ENCODE results near the gene REPIN1. TPM values are rescaled to one million over a fixed set of nuclear protein-coding genes. Genes with fewer than 3 reads are reported as not detected.

REPIN1 gene
- total and polyA plus RNA-seq, 9 of the 15 experiments (the other 6 are each of a cell fraction or from before 2014, with no cell fraction given): 8.1 to 283 (median 94.3) TPM

DNA sequence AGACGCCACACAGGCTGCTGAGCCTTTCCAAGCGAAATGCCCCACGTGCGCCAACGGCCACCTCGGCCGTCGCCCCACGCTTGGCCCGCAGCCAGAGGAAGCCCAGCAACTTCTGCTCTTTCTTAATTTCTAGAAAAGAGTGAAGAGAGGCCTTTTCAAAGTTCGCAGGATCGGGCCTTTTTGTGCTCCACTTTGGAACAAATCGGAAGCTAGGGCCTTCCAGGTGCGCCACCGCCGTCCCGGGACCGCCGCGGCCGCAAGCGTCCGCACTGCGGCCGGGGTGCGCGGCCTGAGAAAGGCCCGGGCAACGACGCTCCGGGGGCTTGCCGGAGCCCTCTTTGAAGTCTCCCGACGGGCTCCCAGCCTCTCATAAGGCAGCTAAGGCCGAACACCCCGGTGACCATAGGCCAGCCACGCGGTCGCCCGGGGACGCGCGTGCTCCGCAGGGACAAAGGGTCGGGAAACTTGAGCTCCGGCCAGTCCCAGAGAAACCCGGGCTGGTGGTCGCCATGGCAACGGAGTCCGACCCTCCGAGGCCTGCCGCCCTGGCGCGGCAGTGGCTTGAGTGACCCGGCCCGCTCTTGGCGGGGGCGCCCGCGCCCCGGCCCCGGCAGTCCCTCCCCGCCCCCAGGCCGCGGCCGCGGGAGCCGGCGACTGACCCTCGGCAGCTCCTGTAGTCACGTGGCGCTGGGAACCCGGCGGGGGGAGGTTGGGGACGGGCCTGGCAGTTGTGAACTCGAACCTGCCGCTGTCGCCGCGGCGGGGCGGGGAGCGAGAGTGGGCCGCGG, at the start of gene REPIN1 (continued):
- TF ChIP-seq, protein P1, sequence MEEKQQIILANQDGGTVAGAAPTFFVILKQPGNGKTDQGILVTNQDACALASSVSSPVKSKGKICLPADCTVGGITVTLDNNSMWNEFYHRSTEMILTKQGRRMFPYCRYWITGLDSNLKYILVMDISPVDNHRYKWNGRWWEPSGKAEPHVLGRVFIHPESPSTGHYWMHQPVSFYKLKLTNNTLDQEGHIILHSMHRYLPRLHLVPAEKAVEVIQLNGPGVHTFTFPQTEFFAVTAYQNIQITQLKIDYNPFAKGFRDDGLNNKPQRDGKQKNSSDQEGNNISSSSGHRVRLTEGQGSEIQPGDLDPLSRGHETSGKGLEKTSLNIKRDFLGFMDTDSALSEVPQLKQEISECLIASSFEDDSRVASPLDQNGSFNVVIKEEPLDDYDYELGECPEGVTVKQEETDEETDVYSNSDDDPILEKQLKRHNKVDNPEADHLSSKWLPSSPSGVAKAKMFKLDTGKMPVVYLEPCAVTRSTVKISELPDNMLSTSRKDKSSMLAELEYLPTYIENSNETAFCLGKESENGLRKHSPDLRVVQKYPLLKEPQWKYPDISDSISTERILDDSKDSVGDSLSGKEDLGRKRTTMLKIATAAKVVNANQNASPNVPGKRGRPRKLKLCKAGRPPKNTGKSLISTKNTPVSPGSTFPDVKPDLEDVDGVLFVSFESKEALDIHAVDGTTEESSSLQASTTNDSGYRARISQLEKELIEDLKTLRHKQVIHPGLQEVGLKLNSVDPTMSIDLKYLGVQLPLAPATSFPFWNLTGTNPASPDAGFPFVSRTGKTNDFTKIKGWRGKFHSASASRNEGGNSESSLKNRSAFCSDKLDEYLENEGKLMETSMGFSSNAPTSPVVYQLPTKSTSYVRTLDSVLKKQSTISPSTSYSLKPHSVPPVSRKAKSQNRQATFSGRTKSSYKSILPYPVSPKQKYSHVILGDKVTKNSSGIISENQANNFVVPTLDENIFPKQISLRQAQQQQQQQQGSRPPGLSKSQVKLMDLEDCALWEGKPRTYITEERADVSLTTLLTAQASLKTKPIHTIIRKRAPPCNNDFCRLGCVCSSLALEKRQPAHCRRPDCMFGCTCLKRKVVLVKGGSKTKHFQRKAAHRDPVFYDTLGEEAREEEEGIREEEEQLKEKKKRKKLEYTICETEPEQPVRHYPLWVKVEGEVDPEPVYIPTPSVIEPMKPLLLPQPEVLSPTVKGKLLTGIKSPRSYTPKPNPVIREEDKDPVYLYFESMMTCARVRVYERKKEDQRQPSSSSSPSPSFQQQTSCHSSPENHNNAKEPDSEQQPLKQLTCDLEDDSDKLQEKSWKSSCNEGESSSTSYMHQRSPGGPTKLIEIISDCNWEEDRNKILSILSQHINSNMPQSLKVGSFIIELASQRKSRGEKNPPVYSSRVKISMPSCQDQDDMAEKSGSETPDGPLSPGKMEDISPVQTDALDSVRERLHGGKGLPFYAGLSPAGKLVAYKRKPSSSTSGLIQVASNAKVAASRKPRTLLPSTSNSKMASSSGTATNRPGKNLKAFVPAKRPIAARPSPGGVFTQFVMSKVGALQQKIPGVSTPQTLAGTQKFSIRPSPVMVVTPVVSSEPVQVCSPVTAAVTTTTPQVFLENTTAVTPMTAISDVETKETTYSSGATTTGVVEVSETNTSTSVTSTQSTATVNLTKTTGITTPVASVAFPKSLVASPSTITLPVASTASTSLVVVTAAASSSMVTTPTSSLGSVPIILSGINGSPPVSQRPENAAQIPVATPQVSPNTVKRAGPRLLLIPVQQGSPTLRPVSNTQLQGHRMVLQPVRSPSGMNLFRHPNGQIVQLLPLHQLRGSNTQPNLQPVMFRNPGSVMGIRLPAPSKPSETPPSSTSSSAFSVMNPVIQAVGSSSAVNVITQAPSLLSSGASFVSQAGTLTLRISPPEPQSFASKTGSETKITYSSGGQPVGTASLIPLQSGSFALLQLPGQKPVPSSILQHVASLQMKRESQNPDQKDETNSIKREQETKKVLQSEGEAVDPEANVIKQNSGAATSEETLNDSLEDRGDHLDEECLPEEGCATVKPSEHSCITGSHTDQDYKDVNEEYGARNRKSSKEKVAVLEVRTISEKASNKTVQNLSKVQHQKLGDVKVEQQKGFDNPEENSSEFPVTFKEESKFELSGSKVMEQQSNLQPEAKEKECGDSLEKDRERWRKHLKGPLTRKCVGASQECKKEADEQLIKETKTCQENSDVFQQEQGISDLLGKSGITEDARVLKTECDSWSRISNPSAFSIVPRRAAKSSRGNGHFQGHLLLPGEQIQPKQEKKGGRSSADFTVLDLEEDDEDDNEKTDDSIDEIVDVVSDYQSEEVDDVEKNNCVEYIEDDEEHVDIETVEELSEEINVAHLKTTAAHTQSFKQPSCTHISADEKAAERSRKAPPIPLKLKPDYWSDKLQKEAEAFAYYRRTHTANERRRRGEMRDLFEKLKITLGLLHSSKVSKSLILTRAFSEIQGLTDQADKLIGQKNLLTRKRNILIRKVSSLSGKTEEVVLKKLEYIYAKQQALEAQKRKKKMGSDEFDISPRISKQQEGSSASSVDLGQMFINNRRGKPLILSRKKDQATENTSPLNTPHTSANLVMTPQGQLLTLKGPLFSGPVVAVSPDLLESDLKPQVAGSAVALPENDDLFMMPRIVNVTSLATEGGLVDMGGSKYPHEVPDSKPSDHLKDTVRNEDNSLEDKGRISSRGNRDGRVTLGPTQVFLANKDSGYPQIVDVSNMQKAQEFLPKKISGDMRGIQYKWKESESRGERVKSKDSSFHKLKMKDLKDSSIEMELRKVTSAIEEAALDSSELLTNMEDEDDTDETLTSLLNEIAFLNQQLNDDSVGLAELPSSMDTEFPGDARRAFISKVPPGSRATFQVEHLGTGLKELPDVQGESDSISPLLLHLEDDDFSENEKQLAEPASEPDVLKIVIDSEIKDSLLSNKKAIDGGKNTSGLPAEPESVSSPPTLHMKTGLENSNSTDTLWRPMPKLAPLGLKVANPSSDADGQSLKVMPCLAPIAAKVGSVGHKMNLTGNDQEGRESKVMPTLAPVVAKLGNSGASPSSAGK (IDR thresholded peaks at IDR 0.05): peak; percentile 99
- TF ChIP-seq ZNF57 (CRISPR knock-in tag; IDR thresholded peaks at IDR 0.05): no peak
- no peak for TF ChIP-seq KAT2B (IDR thresholded peaks at IDR 0.05; ENCODE audit: low read depth, low read length)
- TF ChIP-seq NCOA1 (IDR thresholded peaks at IDR 0.05; ENCODE audit: low read depth): no peak
- TF ChIP-seq, protein P2, sequence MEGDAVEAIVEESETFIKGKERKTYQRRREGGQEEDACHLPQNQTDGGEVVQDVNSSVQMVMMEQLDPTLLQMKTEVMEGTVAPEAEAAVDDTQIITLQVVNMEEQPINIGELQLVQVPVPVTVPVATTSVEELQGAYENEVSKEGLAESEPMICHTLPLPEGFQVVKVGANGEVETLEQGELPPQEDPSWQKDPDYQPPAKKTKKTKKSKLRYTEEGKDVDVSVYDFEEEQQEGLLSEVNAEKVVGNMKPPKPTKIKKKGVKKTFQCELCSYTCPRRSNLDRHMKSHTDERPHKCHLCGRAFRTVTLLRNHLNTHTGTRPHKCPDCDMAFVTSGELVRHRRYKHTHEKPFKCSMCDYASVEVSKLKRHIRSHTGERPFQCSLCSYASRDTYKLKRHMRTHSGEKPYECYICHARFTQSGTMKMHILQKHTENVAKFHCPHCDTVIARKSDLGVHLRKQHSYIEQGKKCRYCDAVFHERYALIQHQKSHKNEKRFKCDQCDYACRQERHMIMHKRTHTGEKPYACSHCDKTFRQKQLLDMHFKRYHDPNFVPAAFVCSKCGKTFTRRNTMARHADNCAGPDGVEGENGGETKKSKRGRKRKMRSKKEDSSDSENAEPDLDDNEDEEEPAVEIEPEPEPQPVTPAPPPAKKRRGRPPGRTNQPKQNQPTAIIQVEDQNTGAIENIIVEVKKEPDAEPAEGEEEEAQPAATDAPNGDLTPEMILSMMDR (IDR thresholded peaks at IDR 0.05 in 2 of 3, conservative IDR thresholded peaks at IDR 0.05 in 1 of 3; ENCODE audit: insufficient read depth in 2 of 3, low read depth in 1 of 3, low read length in 3 of 3): 0 out of 6 replicates have a peak, but pooled peaks of 1 of the 3 experiments have one; percentile 1
- no peak for TF ChIP-seq SP2 (IDR thresholded peaks at IDR 0.05; ENCODE audit: extremely low read depth, low read depth, low read length, poor library complexity, severe bottlenecking)
- TF ChIP-seq PRMT5 (CRISPR knock-in tag; IDR thresholded peaks at IDR 0.05): 0 out of 2 replicates have a peak, but pooled peaks have one; percentile 34

All from K562 (cell line).